ENCODE measurements around the gene ACO1.
A peak's percentile ranks its signal among the peaks of the same experiment; 100 is the strongest.

Gene ACO1

GRCh38 chr9:32502464-32502863, 118.0 kb downstream of the ACO1 start:
- H3K4me3 ChIP-seq (ENCODE audit: low read depth, low read length): no peak overlapping the region
- H3K36me3 ChIP-seq (replicated peaks): peaks cover 11% of the 10 kb centered on the region
- DNase-seq: peak; percentile 94
- peak overlapping the region; percentile 72 for H3K27ac ChIP-seq
- in situ Hi-C loops (cut with HindIII; ENCODE audit: low pct_ligation_motif_present, low sequenced_read_pairs): no loop called here
- no peaks in the 10 kb centered on the region for H3K27me3 ChIP-seq (replicated peaks)
- TF ChIP-seq CTCF (IDR thresholded peaks at IDR 0.05; ENCODE audit: low read depth, low read length, missing control alignments): no peak

GRCh38 chr9:32503008-32503407, 118.6 kb downstream of the ACO1 start:
- peaks cover 8% of the 10 kb centered on the region for H3K36me3 ChIP-seq (replicated peaks)
- no peak overlapping the region for H3K4me3 ChIP-seq (ENCODE audit: low read depth, low read length)
- no peak for TF ChIP-seq CTCF (IDR thresholded peaks at IDR 0.05; ENCODE audit: low read depth, low read length, missing control alignments)
- H3K27ac ChIP-seq: peak overlapping the region; percentile 72
- H3K27me3 ChIP-seq (replicated peaks): no peaks in the 10 kb centered on the region
- in situ Hi-C loops (cut with HindIII; ENCODE audit: low pct_ligation_motif_present, low sequenced_read_pairs): no loop called here
- peak; percentile 7 for DNase-seq
